Activated naive CD4-positive, alpha-beta T cell treated with anti-CD3 and anti-CD28 coated beads, Interleukin-2, amount 10 ng/mL, durations not matched to agents 7 days and 5 days (primary cell): ENCODE measurements around the gene PPARGC1A.

ENCODE experiments used
- CTCF ChIA-PET: fragments of 350-600 bp; sonication (Branson Sonifier 250); formaldehyde crosslinking; loops from one replicate; lab custom pipeline; 2021; ENCODE audit warnings: antibody characterized with exemption; lab: Charles Lee
- DNase-seq: peaks from one replicate; pipeline ENCODE4 v3.0.0-alpha.2; 2020
- H3K27ac Mint-ChIP-seq: one replicate; pipeline ENCODE4 v1.8.0; 2021; ENCODE audit warnings: mild to moderate bottlenecking, moderate library complexity, mixed read lengths
- H3K27me3 Mint-ChIP-seq: one replicate; pipeline ENCODE4 v1.8.0; 2021; ENCODE audit warnings: mild to moderate bottlenecking, mixed read lengths
- H3K36me3 Mint-ChIP-seq: one replicate; pipeline ENCODE4 v1.8.0; 2021; ENCODE audit warnings: mixed read lengths
- H3K4me1 Mint-ChIP-seq: one replicate; pipeline ENCODE4 v1.8.0; 2021; ENCODE audit warnings: mixed read lengths
- H3K4me3 Mint-ChIP-seq: one replicate; pipeline ENCODE4 v1.8.0; 2021; ENCODE audit warnings: mild to moderate bottlenecking, moderate library complexity, mixed read lengths
- H3K9me3 Mint-ChIP-seq: one replicate; pipeline ENCODE4 v1.8.0; 2021; ENCODE audit warnings: mixed read lengths

Gene PPARGC1A

DNA sequence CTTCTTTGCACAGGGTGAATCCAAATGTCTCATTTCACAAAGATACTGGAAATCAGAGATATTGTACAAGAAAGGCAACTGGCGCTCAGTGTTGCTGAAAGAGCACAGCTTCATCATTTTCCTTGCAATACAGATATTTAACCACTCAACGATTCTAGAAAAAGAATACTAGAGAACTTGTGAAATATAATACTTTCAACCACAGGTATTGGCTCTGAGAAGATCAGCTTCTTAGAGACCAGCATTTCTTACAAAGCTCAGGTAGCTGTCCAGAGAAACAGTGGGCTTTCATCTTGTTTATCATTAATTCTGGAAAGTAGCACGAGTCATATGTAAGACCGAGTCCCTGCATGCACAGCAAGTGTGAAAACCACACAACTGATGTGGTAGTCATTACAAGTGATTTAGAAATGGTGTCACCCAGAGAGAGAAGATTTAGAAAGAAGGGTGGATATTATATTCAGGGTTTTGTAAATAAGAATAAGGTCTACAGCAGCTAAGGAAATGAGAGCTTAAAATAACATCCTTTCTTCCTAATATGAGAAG lies 7.8 kb upstream of the PPARGC1A start:
- no peak overlapping the region for H3K4me3 Mint-ChIP-seq
- H3K36me3 Mint-ChIP-seq: no peaks in the 10 kb centered on the region
- H3K9me3 Mint-ChIP-seq: no peaks in the 10 kb centered on the region
- CTCF ChIA-PET: no interaction called here
- H3K27me3 Mint-ChIP-seq: no peaks in the 10 kb centered on the region
- H3K27ac Mint-ChIP-seq: no peak overlapping the region
- DNase-seq: no peak
- no peaks in the 10 kb centered on the region for H3K4me1 Mint-ChIP-seq

DNA sequence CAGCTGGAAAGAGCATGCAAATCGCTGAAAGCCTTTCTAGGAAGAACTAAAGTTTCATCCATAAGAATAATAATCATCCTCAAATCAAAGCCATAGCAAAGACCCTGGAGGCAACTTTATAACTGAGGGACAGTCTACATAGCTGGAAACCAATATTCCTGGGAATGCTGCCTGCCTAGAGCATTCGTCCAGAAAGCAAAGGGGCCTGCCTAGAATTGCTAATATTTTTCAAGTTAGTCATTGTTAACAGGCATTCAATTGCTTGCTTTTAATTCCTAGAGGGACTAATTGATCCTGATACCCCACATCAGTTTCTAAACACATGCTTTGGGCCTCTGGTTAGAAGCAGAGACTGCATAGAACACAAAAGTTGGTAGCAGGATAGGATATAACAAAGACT lies 4.2 kb upstream of the PPARGC1A start:
- Mint-ChIP-seq H3K4me3 (no peak overlapping the region), H3K4me1 (no peaks in the 10 kb centered on the region), H3K9me3 (no peaks in the 10 kb centered on the region), H3K27me3 (peaks cover 13% of the 10 kb centered on the region), H3K27ac (no peak overlapping the region), H3K36me3 (no peaks in the 10 kb centered on the region)
- CTCF ChIA-PET: no interaction called here
- DNase-seq: no peak

DNA sequence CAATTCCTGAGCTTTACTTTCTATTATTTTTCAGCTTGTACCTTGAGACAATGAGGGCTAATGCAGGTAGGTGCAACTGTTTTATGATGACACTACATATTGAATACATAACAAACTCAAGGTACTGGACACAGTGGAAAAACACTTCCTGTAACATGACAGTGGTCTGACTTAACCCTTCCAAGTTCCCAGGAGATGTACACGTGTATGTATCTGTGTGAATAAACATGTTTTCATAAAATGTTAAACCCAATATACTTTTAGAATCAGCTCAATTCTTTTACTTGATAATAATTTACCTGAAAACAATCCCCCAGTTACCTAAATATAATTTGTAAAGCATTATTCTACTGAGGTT lies 1.2 kb upstream of the PPARGC1A start:
- no peak overlapping the region for H3K4me3 Mint-ChIP-seq
- H3K4me1 Mint-ChIP-seq: no peaks in the 10 kb centered on the region
- H3K27ac Mint-ChIP-seq: no peak overlapping the region
- no peak for DNase-seq
- no peaks in the 10 kb centered on the region for H3K9me3 Mint-ChIP-seq
- peaks cover 17% of the 10 kb centered on the region for H3K27me3 Mint-ChIP-seq
- CTCF ChIA-PET: no interaction called here
- no peaks in the 10 kb centered on the region for H3K36me3 Mint-ChIP-seq

DNA sequence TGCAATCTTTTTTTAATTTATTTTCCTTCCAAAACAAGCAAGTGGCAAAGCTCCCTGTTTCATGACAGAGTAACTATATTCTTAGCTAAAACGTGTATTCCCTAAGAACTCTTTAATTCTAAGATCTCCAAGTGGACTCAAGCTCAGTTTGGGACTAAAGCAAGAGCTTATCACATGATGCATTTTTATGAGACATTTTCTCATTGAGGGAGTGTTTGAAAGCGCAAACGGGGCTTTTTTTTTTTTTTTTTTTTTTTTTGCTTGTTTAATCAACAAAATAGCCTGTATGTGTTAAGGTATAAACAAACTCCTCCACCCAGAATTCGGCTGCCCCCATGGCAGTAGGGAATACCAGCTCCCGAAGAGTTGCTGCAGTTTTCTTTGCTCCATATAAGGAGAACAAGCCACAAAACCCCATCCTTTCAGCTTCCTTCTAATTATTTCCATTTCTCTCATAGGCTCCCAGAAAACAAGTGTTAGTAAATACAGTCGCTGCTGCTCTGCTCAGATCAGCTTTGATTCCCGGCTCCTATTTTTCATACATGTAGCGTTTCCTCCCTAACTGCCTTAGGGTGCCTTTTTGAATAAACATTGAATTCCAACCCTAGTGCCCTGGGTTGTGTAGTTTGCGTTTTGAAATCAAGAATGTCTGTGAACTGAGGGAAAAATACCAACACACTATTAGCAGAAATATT lies 669 bp upstream of the PPARGC1A start:
- CTCF ChIA-PET: no interaction called here
- H3K36me3 Mint-ChIP-seq: no peaks in the 10 kb centered on the region
- no peak for DNase-seq

DNA sequence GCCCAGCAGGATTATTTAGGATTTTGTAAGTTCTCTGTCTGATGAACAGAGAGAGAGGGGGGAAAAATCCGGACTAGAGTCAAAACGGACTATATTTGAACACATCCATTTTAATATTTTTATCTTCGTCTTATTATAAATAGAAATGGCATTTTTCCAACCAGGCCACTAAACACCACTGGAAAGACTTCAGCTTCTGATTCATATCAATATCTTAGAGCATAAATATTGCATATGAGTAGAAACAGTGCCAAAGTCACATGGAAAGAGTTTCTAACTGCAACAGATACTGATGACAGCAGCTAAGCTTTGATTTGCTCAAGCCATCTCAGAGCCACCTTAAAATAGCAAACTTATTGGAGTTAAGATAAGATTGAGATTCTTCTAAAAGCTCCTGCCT lies 456 bp downstream of the PPARGC1A start:
- no peak overlapping the region for H3K4me3 Mint-ChIP-seq
- no peaks in the 10 kb centered on the region for H3K9me3 Mint-ChIP-seq

More for the DNA sequence above, 669 bp upstream of the PPARGC1A start:
- Mint-ChIP-seq H3K9me3 (no peaks in the 10 kb centered on the region), H3K4me1 (no peaks in the 10 kb centered on the region), H3K27me3 (peaks cover 17% of the 10 kb centered on the region), H3K27ac (no peak overlapping the region), H3K4me3 (no peak overlapping the region)

DNA sequence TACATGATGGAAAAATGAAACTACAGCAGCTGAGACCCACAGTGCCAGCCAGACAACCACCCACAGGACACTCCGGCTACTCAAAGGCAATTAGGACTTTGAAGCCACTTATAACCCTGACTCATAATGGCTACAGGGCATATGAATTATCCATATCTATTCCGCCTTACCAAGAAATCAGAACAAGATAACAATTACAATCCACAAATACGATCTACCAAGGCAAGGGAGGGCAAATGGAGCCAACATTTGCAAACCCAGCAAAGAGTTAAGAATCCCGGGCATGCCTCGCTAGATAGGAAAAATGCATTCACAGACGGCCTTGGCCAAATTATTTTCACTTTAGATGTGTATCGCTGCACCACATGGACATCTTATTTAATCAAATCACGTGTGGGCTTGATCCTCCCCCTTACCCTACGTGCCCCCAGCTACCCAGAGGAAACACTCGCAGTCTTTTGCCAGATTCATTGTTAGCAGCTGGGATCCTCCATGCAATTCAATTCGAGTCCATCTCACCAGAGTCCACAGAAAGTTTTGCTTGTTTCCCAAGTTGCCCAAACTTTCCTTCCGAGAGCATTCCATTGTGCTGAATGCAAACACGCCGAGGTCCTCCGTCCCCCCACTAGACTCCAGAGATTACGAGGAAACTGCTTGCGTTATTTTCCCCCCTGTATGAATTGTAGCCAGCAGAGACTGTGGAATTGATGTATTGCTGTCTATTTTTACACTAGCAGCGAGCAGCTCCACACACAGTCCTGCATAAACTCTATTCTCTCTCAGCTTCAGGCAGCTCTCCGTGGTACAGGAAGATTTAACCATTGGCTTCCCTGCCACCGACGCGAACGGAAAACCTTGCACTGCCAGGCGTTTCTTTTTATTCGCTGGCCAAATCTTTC lies 1.2 kb downstream of the PPARGC1A start:
- CTCF ChIA-PET: interaction anchor here (0.6 kb wide), 1 partner anchor 180 kb away, joined by 3 read pairs; no protein-coding TSS in a partner anchor
- Mint-ChIP-seq H3K27ac (no peak overlapping the region), H3K9me3 (no peaks in the 10 kb centered on the region), H3K36me3 (no peaks in the 10 kb centered on the region), H3K4me3 (no peak overlapping the region), H3K27me3 (peaks cover 17% of the 10 kb centered on the region), H3K4me1 (no peaks in the 10 kb centered on the region)
- DNase-seq: no peak

More for the DNA sequence above, 456 bp downstream of the PPARGC1A start:
- H3K27ac Mint-ChIP-seq: no peak overlapping the region
- CTCF ChIA-PET: no interaction called here
- no peak for DNase-seq
- no peaks in the 10 kb centered on the region for H3K36me3 Mint-ChIP-seq
- no peaks in the 10 kb centered on the region for H3K4me1 Mint-ChIP-seq
- H3K27me3 Mint-ChIP-seq: peaks cover 17% of the 10 kb centered on the region

DNA sequence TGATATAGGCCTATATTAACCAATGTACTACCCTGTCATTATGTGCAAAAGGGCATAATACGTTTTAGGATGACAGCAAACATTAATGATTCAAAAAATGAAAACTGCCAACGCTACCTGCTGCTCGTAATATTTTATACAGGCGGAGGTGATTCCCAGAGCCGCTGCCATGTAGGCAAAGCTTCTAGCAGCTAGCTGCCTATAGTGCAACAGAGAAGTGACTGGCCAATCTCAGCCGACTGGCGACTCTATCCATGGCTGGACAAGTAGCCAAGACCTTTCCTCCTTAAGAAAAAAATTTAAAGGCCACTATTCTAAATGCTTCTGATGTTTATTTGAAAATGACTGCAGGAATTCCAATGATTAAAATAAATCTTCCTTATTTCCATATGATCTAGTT lies 1.9 kb downstream of the PPARGC1A start:
- Mint-ChIP-seq H3K4me1 (no peaks in the 10 kb centered on the region), H3K9me3 (no peaks in the 10 kb centered on the region), H3K27me3 (peaks cover 17% of the 10 kb centered on the region), H3K4me3 (no peak overlapping the region), H3K36me3 (no peaks in the 10 kb centered on the region), H3K27ac (no peak overlapping the region)
- CTCF ChIA-PET: interaction anchor here (0.6 kb wide), 1 partner anchor 179 kb away, joined by 3 read pairs; no protein-coding TSS in a partner anchor
- no peak for DNase-seq

DNA sequence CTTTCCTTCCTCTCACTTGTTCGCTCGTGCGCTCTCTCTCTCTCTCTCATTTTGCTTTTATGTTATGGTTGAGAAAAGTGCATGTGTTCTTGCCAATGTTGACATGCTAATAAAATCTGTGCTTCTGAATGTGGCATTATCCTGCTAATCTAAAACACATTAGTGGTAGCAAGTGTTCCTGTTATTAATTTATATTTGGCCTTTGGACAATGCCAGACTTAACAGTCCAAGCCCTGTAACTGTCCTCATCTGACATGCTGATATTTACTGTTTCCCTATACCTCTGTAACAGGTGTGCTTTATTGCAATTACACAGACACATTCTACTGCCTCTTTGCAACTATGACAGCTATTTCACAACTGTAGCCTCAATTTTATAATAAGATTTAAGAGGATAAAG lies 2.7 kb downstream of the PPARGC1A start:
- no peaks in the 10 kb centered on the region for H3K4me1 Mint-ChIP-seq
- peaks cover 17% of the 10 kb centered on the region for H3K27me3 Mint-ChIP-seq
- H3K36me3 Mint-ChIP-seq: no peaks in the 10 kb centered on the region
- no peak overlapping the region for H3K27ac Mint-ChIP-seq
- H3K9me3 Mint-ChIP-seq: no peaks in the 10 kb centered on the region
- CTCF ChIA-PET: no interaction called here
- H3K4me3 Mint-ChIP-seq: no peak overlapping the region
- no peak for DNase-seq

DNA sequence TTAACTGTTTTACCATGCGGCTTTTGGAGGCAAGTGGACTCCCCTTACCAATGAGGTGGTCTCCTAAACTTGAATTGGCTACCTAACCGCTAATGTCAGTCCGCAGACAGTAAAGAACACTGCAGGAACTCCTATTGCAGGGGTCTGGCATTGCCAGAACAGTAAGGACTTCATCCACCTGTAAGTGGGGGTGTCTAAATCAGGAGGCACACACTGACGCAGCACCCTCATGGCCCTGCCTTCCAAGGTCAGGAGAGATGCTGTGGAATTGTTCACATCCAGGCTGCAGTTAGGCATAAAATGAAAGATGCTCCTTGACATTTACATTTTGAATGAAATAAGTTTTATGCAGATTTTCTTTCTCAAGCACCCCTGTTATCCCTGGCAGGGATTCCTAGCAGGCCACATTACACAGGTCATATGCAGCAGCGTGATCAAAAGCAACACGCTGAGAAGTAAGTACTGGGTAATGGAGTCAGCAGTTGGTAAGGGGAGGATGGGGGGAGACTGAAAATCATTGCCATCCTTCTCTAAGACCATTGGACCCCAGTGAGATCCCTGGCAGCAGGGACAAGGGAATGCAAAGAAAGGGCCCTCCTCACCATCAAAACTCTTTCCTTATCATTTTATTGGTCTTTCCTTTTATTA lies 3.8 kb downstream of the PPARGC1A start:
- Mint-ChIP-seq H3K27me3 (peaks cover 17% of the 10 kb centered on the region), H3K36me3 (no peaks in the 10 kb centered on the region), H3K27ac (no peak overlapping the region), H3K9me3 (no peaks in the 10 kb centered on the region), H3K4me3 (no peak overlapping the region), H3K4me1 (no peaks in the 10 kb centered on the region)
- CTCF ChIA-PET: no interaction called here
- DNase-seq: no peak

DNA sequence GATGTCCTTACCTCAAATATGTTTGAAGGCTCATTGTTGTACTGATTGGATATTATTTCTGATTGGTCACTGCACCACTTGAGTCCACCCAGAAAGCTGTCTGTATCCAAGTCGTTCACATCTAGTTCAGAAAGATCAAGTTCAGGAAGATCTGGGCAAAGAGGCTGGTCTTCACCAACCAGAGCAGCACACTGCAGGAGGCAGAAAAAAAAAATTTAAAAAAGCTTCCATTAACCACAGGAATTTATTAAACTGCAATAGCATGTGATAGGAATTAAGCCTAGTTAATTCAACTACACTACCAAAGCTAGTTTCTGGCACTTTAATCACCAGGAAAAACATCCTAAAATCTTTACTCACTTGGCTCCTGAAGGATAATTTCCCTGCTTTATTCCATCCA lies 5.1 kb downstream of the PPARGC1A start:
- Mint-ChIP-seq H3K27me3 (peaks cover 9% of the 10 kb centered on the region), H3K36me3 (no peaks in the 10 kb centered on the region), H3K4me1 (no peaks in the 10 kb centered on the region), H3K4me3 (no peak overlapping the region), H3K27ac (no peak overlapping the region), H3K9me3 (no peaks in the 10 kb centered on the region)
- DNase-seq: no peak
- CTCF ChIA-PET: no interaction called here

DNA sequence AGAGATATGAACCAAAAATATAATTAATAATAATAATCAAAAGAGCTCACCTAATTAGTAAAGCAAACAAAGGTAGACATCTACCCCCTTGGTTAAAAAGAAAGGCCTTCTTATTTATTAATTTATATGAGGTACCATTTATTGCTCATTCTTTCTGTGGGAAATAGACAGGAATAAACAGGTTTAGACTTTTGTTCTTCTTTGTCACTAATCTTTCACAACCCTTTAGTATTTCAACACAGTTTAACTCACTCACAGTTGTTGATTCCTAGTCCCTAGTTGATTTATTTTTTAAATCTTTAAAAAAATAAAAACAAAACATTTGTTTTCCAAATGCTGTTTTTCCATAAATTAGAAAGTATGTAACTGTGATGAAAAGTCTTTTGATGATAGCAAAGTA lies 5.6 kb downstream of the PPARGC1A start:
- Mint-ChIP-seq H3K27me3 (peaks cover 5% of the 10 kb centered on the region), H3K36me3 (no peaks in the 10 kb centered on the region), H3K4me1 (no peaks in the 10 kb centered on the region), H3K27ac (no peak overlapping the region), H3K9me3 (no peaks in the 10 kb centered on the region), H3K4me3 (no peak overlapping the region)
- CTCF ChIA-PET: no interaction called here
- DNase-seq: no peak

DNA sequence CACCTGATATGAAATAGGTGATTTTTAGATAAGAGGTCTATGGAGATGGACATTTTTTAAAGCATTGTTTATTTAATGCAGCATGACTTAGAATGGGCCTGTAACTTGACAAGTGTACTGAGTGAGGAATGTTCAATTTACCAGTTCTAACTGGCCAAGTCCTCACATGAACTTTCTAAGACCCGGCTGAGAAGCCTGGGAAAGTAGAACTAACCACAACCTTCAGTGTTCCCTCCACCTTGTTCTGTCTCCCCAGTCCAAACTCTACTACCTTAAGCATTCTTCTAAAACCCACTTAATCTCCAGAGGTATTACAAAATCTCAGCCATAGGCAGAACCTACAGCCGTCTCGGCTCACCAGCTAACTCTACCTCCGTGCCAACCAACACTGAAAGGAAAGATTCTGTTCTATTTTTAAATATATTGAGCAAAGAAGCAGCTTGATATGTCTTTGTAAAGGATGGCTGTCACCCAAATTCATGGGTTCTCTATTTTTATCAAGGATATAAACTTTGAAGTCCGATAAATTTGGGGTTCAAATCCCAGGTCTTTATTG lies 6.8 kb downstream of the PPARGC1A start:
- H3K4me3 Mint-ChIP-seq: no peak overlapping the region
- H3K9me3 Mint-ChIP-seq: no peaks in the 10 kb centered on the region
- H3K27me3 Mint-ChIP-seq: no peaks in the 10 kb centered on the region
- DNase-seq: no peak
- H3K4me1 Mint-ChIP-seq: no peaks in the 10 kb centered on the region
- H3K36me3 Mint-ChIP-seq: no peaks in the 10 kb centered on the region
- CTCF ChIA-PET: no interaction called here
- H3K27ac Mint-ChIP-seq: no peak overlapping the region

DNA sequence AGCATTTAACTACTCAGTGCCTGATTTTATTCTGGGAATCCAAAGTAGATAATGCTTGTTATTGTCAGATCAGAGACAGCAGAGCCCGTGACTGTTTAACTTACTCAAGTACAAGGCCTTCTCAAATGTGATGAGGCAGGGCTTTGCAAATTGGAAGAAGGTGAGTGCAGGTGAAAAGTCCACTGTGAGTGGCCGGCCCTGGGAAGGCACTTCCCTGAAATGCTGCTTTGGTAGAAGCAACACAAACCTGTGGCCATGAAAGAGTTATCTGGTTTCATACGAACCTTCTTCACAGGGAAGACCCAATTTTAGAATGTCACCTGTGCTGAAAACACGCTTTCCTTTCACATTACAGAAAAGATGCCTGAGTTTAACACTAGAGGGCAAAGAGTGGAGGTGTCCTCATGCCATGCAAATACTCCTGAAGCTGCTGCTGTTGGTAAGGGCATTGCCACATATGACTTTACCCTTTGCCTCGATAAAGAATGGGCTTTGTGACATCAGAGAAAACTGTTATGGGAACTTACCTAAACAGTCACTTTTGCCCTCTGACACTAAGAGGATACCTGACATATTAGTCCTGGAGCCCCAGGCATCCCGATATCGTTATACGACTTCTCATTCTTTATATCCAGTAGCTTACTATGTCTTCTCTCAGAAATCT lies 8.0 kb downstream of the PPARGC1A start:
- no peak overlapping the region for H3K4me3 Mint-ChIP-seq

DNA sequence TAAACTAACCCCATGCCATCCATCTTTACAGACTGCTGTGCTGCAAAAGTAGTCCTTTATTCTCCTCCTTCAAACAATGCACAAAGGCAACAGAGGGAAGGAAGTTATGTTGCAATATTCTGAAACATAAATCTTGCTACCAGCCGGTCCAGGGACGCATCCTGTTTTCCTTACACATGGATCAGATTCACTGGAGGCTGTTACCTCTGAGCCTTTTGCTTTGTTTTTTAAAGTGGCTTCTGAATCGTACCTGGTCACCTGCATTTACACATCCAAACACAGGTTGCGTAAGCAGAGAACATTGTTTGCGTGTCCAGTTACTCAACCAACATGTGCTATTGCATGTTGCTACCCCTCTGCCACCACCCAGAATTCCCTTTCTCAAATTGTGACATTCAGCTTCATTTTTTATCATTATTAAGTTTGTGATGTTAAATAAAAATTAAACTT lies 8.8 kb downstream of the PPARGC1A start:
- H3K4me3 Mint-ChIP-seq: no peak overlapping the region
- CTCF ChIA-PET: no interaction called here
- no peaks in the 10 kb centered on the region for H3K9me3 Mint-ChIP-seq

More for the DNA sequence above, 8.0 kb downstream of the PPARGC1A start:
- Mint-ChIP-seq H3K4me1 (no peaks in the 10 kb centered on the region), H3K27me3 (no peaks in the 10 kb centered on the region), H3K36me3 (no peaks in the 10 kb centered on the region), H3K27ac (no peak overlapping the region), H3K9me3 (no peaks in the 10 kb centered on the region)
- DNase-seq: no peak
- CTCF ChIA-PET: no interaction called here

More for the DNA sequence above, 8.8 kb downstream of the PPARGC1A start:
- Mint-ChIP-seq H3K27ac (no peak overlapping the region), H3K36me3 (no peaks in the 10 kb centered on the region), H3K27me3 (no peaks in the 10 kb centered on the region), H3K4me1 (no peaks in the 10 kb centered on the region)
- DNase-seq: no peak
